Brain microvascular endothelial cell (primary cell): ENCODE measurements around the gene STARD10.

Experiments
- DNase-seq: peaks from one replicate; pipeline ENCODE4 v3.0.0-alpha.2; 2020
- H3K27ac ChIP-seq: fragments of 250-450 bp; sonication (Bioruptor Pico); 2 replicates; pipeline ENCODE4 v1.5.1; 2020; ENCODE audit warnings: mild to moderate bottlenecking, moderate library complexity
- H3K27me3 ChIP-seq: fragments of 250-450 bp; sonication (Bioruptor Pico); replicated peaks from 2 replicates; pipeline ENCODE4 v1.5.1; 2020; ENCODE audit warnings: mild to moderate bottlenecking
- H3K36me3 ChIP-seq: fragments of 250-450 bp; sonication (Bioruptor Pico); replicated peaks from 2 replicates; pipeline ENCODE4 v1.5.1; 2020; ENCODE audit warnings: mild to moderate bottlenecking
- H3K4me3 ChIP-seq: 2 replicates; pipeline ENCODE4 v1.5.1; 2011; ENCODE audit warnings: low read depth, mild to moderate bottlenecking, control low read depth, low read length, moderate library complexity
- CTCF ChIP-seq: IDR thresholded peaks from 2 replicates; pipeline ENCODE4 v1.5.1; 2011; ENCODE audit warnings: low read depth, mild to moderate bottlenecking, moderate library complexity, low read length, control low read depth, inconsistent platforms; ENCODE audit errors: missing control alignments
- in situ Hi-C: cut with HindIII; loops from 2 replicates; pipeline ENCODE4 v1.10.0; 2017; ENCODE audit warnings: low sequenced_read_pairs, low pct_ligation_motif_present

STARD10 gene

GRCh38 chr11:72737336-72737735 lies 56.5 kb downstream of the STARD10 start:
- no peak for TF ChIP-seq CTCF
- no peak overlapping the region for H3K27ac ChIP-seq
- no peak overlapping the region for H3K4me3 ChIP-seq
- in situ Hi-C loops = no loop called here
- no peaks in the 10 kb centered on the region for H3K27me3 ChIP-seq
- no peaks in the 10 kb centered on the region for H3K36me3 ChIP-seq
- DNase-seq = no peak

GRCh38 chr11:72736452-72737069 lies 57.3 kb downstream of the STARD10 start:
- Histone ChIP-seq H3K27ac (peak overlapping the region; percentile 13), H3K4me3 (no peak overlapping the region), H3K36me3 (no peaks in the 10 kb centered on the region), H3K27me3 (no peaks in the 10 kb centered on the region)
- in situ Hi-C loops = no loop called here
- DNase-seq = peak; percentile 29
- no peak for TF ChIP-seq CTCF

- H3K27ac ChIP-seq = no peak overlapping the region
- in situ Hi-C loops = no loop called here
- peak; percentile 48 for DNase-seq
- H3K36me3 ChIP-seq = no peaks in the 10 kb centered on the region
- H3K27me3 ChIP-seq = no peaks in the 10 kb centered on the region
- no peak for TF ChIP-seq CTCF
- no peak overlapping the region for H3K4me3 ChIP-seq
Observed at GRCh38 chr11:72735495-72736027, 58.3 kb downstream of the STARD10 start.

GRCh38 chr11:72732329-72732728 lies 61.5 kb downstream of the STARD10 start:
- TF ChIP-seq CTCF = no peak
- H3K36me3 ChIP-seq = no peaks in the 10 kb centered on the region
- no peak overlapping the region for H3K4me3 ChIP-seq
- DNase-seq = no peak
- in situ Hi-C loops = no loop called here
- no peak overlapping the region for H3K27ac ChIP-seq
- H3K27me3 ChIP-seq = no peaks in the 10 kb centered on the region

GRCh38 chr11:72730737-72731136 lies 63.1 kb downstream of the STARD10 start:
- Histone ChIP-seq H3K4me3 (no peak overlapping the region), H3K27me3 (no peaks in the 10 kb centered on the region), H3K27ac (no peak overlapping the region), H3K36me3 (no peaks in the 10 kb centered on the region)
- DNase-seq = no peak
- in situ Hi-C loops = no loop called here
- no peak for TF ChIP-seq CTCF

GRCh38 chr11:72730243-72730642 lies 63.6 kb downstream of the STARD10 start:
- Histone ChIP-seq H3K4me3 (no peak overlapping the region), H3K27me3 (no peaks in the 10 kb centered on the region), H3K36me3 (no peaks in the 10 kb centered on the region), H3K27ac (no peak overlapping the region)
- DNase-seq = no peak
- in situ Hi-C loops = no loop called here
- no peak for TF ChIP-seq CTCF
